HG03175 (cell line): ENCODE data around the gene SLC26A11.

Source experiments
- ATAC-seq: cut with Tn5 transposase; IDR thresholded peaks from one replicate; pipeline ENCODE4 v1.9.1; 2021; ENCODE audit warnings: mild to moderate bottlenecking, moderate library complexity; ENCODE audit not compliant: unreplicated experiment

The SLC26A11 gene

GRCh38 chr17:80277751-80278671, 57.8 kb downstream of the SLC26A11 start:
- ATAC-seq: no peak

GRCh38 chr17:80279895-80280294, 59.7 kb downstream of the SLC26A11 start:
- no peak for ATAC-seq

GRCh38 chr17:80281516-80281915, 61.3 kb downstream of the SLC26A11 start:
- ATAC-seq: no peak

GRCh38 chr17:80283116-80283852, 63.1 kb downstream of the SLC26A11 start:
- no peak for ATAC-seq

GRCh38 chr17:80284631-80285030, 64.4 kb downstream of the SLC26A11 start:
- no peak for ATAC-seq

- no peak for ATAC-seq
Measured at GRCh38 chr17:80285237-80285920, 65.2 kb downstream of the SLC26A11 start.

- ATAC-seq: no peak
Measured at GRCh38 chr17:80286638-80286960, 66.4 kb downstream of the SLC26A11 start.

- ATAC-seq: no peak
Measured at GRCh38 chr17:80287038-80287437, 66.8 kb downstream of the SLC26A11 start.

- no peak for ATAC-seq
Measured at GRCh38 chr17:80287806-80288567, 67.8 kb downstream of the SLC26A11 start.

GRCh38 chr17:80289616-80290015, 69.4 kb downstream of the SLC26A11 start:
- no peak for ATAC-seq

GRCh38 chr17:80290156-80290555, 69.9 kb downstream of the SLC26A11 start:
- ATAC-seq: no peak

GRCh38 chr17:80291260-80291659, 71.0 kb downstream of the SLC26A11 start:
- no peak for ATAC-seq

GRCh38 chr17:80291691-80292487, 71.7 kb downstream of the SLC26A11 start:
- ATAC-seq: no peak

GRCh38 chr17:80292521-80292971, 72.3 kb downstream of the SLC26A11 start:
- no peak for ATAC-seq

GRCh38 chr17:80294210-80294609, 74.0 kb downstream of the SLC26A11 start:
- ATAC-seq: no peak

- ATAC-seq: no peak
Measured at GRCh38 chr17:80294653-80295052, 74.4 kb downstream of the SLC26A11 start.

- no peak for ATAC-seq
Measured at GRCh38 chr17:80295146-80295545, 74.9 kb downstream of the SLC26A11 start.

- no peak for ATAC-seq
Measured at GRCh38 chr17:80295559-80295958, 75.3 kb downstream of the SLC26A11 start.

GRCh38 chr17:80296221-80296620, 76.0 kb downstream of the SLC26A11 start:
- ATAC-seq: no peak

- ATAC-seq: no peak
Measured at GRCh38 chr17:80297996-80298560, 77.9 kb downstream of the SLC26A11 start.
